Suprapubic skin (tissue), 4 donors: ENCODE data around the gene DSN1. TPM values are rescaled to one million over a fixed set of nuclear protein-coding genes. Genes with fewer than 3 reads are reported as not detected.

Experiments used
- DNase-seq, 2 donors: peaks; one replicate each; pipeline ENCODE4 v3.0.0-alpha.2; 2019; ENCODE audit warnings: low spot score in 2 of 2
- H3K27ac ChIP-seq: fragments of 200-600 bp; sonication (generic); one replicate; pipeline ENCODE4 v1.5.1; 2019
- H3K27me3 ChIP-seq: fragments of 200-600 bp; sonication (generic); one replicate; pipeline ENCODE4 v1.5.1; 2019
- H3K36me3 ChIP-seq: fragments of 200-600 bp; sonication (generic); one replicate; pipeline ENCODE4 v1.5.1; 2019
- H3K4me1 ChIP-seq: fragments of 200-600 bp; sonication (generic); one replicate; pipeline ENCODE4 v1.5.1; 2019
- H3K4me3 ChIP-seq: fragments of 200-600 bp; sonication (generic); one replicate; pipeline ENCODE4 v1.5.1; 2019; ENCODE audit warnings: mild to moderate bottlenecking
- H3K9me3 ChIP-seq: fragments of 200-600 bp; sonication (generic); one replicate; pipeline ENCODE4 v1.5.1; 2019
- EP300 ChIP-seq: sonication (generic); formaldehyde crosslinking; IDR thresholded peaks from one replicate; pipeline ENCODE4 v1.6.1; 2017; ENCODE audit warnings: antibody characterized with exemption
- POLR2A ChIP-seq, 2 donors: fragments of 450-650 bp; IDR thresholded peaks; one replicate each; pipeline ENCODE4 v1.6.1; 2017; ENCODE audit warnings: antibody characterized with exemption in 2 of 2, mild to moderate bottlenecking in 2 of 2, moderate library complexity in 2 of 2
- POLR2AphosphoS5 ChIP-seq, 3 donors: sonication (generic); formaldehyde crosslinking; IDR thresholded peaks; one replicate each; pipeline ENCODE4 v1.6.1; 2017; ENCODE audit warnings: antibody characterized with exemption in 3 of 3
- WGBS: methylation state at CpG from one replicate; pipeline ENCODE4 v1.1.5; 2018; 5-methylcytosine and 5-hydroxymethylcytosine counted together
- total RNA-seq, 4 donors: library from RNA; depleted of rRNA; stranded (reverse); fragments of >200 nt; gene quantifications; one replicate each; pipeline ENCODE4 v1.1.0, GENCODE V29; 2016
- TF ChIP-seq, protein P1 (sequence below), 2 donors: fragments of 200-600 bp in 1 of 2; fragments of 450-650 bp in 1 of 2; sonication (generic) in 1 of 2; IDR thresholded peaks; one replicate each; pipeline ENCODE4 v1.5.1; 2016 to 2019; ENCODE audit warnings: antibody characterized with exemption in 2 of 2, mild to moderate bottlenecking in 1 of 2, moderate library complexity in 1 of 2

The DSN1 gene
- total RNA-seq, 4 donors from 2014 or later, result 6.7 to 13.5 (median 9.6) TPM

DNA sequence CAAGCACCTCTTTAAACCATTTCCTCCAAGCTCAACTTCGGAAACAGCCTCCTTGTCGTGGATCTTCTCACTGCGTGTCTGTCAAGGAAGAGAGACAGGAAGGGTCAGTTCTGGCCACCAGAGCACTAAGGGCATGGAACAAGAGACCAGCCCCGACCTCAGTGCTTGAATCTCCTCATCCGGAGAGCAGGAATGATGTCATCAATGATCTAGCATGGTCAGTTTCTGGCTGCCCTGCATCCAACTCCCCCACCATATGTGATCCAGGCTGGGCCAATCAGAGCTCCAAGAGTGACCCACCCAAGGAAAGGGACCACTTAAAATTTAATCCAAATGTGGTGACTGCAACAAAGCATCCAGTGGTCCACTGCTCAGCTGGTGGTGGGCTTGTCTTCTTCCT is 23.3 kb upstream of the DSN1 start:
- Histone ChIP-seq H3K9me3 (no peaks in the 10 kb centered on the region), H3K27me3 (no peaks in the 10 kb centered on the region), H3K36me3 (peaks cover 88% of the 10 kb centered on the region), H3K4me1 (peaks cover 3% of the 10 kb centered on the region), H3K4me3 (no peak overlapping the region), H3K27ac (no peak overlapping the region)
- no peak for DNase-seq
- no peak for TF ChIP-seq POLR2AphosphoS5 (IDR thresholded peaks at IDR 0.05)
- TF ChIP-seq EP300, result no peak
- TF ChIP-seq POLR2A (IDR thresholded peaks at IDR 0.05), result no peak
- TF ChIP-seq, protein P1, sequence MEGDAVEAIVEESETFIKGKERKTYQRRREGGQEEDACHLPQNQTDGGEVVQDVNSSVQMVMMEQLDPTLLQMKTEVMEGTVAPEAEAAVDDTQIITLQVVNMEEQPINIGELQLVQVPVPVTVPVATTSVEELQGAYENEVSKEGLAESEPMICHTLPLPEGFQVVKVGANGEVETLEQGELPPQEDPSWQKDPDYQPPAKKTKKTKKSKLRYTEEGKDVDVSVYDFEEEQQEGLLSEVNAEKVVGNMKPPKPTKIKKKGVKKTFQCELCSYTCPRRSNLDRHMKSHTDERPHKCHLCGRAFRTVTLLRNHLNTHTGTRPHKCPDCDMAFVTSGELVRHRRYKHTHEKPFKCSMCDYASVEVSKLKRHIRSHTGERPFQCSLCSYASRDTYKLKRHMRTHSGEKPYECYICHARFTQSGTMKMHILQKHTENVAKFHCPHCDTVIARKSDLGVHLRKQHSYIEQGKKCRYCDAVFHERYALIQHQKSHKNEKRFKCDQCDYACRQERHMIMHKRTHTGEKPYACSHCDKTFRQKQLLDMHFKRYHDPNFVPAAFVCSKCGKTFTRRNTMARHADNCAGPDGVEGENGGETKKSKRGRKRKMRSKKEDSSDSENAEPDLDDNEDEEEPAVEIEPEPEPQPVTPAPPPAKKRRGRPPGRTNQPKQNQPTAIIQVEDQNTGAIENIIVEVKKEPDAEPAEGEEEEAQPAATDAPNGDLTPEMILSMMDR (IDR thresholded peaks at IDR 0.05), result no peak
- WGBS, result 84% methylated on average over 5 of the region's 5 CpGs

DNA sequence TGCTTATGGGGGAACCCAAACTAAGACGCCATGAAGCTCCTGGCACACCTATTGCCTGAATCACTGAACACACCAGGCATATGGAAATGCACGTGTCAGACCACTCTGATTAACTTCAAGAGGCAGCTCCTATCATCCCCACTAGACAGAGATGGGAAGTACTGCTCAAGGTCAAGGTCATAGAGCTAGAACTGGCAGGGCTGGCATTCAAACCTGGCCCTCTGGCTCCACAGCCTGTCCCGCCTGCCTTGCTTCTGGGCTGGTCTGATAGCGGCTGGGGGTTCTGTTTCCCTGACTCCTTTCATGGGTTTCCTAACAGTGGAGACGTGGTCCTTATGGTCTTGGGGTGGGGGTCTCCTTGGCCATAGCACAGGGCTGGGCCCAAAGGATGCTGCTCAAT is 22.6 kb upstream of the DSN1 start:
- Histone ChIP-seq H3K27ac (no peak overlapping the region), H3K27me3 (no peaks in the 10 kb centered on the region), H3K4me3 (no peak overlapping the region), H3K36me3 (peaks cover 88% of the 10 kb centered on the region), H3K9me3 (no peaks in the 10 kb centered on the region), H3K4me1 (peaks cover 3% of the 10 kb centered on the region)
- no peak for TF ChIP-seq EP300
- TF ChIP-seq POLR2A (IDR thresholded peaks at IDR 0.05), result no peak
- TF ChIP-seq, protein P1 (IDR thresholded peaks at IDR 0.05), result no peak
- TF ChIP-seq POLR2AphosphoS5 (IDR thresholded peaks at IDR 0.05), result no peak
- 96% methylated on average over 5 of the region's 5 CpGs for whole genome bisulfite sequencing
- no peak for DNase-seq

DNA sequence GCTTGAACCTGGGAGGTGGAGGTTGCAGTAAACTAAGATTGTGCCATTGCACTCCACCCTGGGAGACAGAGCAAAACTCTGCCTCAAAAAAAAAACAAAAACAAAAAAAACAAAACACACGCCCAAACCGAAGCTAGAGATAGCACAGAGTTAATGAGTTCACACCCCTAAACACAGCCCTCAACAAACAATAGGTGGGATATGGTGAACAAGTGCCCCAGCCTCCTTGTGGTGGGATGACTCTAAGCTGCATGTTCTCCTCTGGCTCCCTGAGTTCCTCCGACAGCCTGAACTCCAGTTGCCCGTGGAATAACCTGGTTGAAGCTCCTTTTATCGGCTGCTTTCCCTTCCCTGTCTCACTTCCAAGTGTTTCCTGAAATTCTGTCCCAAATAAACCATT is 22.1 kb upstream of the DSN1 start:
- no peak for DNase-seq
- TF ChIP-seq POLR2AphosphoS5 (IDR thresholded peaks at IDR 0.05) (no peak), POLR2A (IDR thresholded peaks at IDR 0.05) (no peak)
- TF ChIP-seq, protein P1 (IDR thresholded peaks at IDR 0.05), result no peak
- H3K9me3 ChIP-seq, result no peaks in the 10 kb centered on the region
- H3K27me3 ChIP-seq, result no peaks in the 10 kb centered on the region
- H3K4me1 ChIP-seq, result peaks cover 3% of the 10 kb centered on the region
- peaks cover 87% of the 10 kb centered on the region for H3K36me3 ChIP-seq
- WGBS, result 83% methylated on average over 5 of the region's 5 CpGs
- no peak overlapping the region for H3K4me3 ChIP-seq
- H3K27ac ChIP-seq, result no peak overlapping the region

DNA sequence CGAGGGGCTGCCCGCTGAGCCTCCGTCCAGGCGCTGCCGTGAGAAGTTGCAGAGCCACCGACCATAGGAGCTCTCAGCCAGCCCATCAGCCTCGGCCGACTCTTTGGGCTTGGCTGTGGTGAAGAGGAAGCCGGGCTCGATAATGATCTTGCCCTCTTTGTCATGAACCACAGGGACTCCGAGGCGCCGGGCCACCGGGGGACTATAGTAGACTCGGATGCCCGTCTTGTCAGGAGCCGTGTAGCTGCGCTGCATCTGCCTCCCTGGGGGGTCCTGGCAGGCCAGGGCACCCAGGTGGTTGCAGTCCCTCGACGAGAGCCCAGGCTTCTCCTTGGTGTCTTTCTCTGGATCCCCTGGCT is 20.5 kb upstream of the DSN1 start:
- Histone ChIP-seq H3K36me3 (peaks cover 78% of the 10 kb centered on the region), H3K27ac (no peak overlapping the region), H3K4me3 (no peak overlapping the region), H3K9me3 (no peaks in the 10 kb centered on the region), H3K4me1 (peaks cover 3% of the 10 kb centered on the region), H3K27me3 (no peaks in the 10 kb centered on the region)
- DNase-seq, result no peak
- TF ChIP-seq POLR2A (IDR thresholded peaks at IDR 0.05), result no peak
- 57% methylated on average over 2 of the region's 20 CpGs for WGBS

DNA sequence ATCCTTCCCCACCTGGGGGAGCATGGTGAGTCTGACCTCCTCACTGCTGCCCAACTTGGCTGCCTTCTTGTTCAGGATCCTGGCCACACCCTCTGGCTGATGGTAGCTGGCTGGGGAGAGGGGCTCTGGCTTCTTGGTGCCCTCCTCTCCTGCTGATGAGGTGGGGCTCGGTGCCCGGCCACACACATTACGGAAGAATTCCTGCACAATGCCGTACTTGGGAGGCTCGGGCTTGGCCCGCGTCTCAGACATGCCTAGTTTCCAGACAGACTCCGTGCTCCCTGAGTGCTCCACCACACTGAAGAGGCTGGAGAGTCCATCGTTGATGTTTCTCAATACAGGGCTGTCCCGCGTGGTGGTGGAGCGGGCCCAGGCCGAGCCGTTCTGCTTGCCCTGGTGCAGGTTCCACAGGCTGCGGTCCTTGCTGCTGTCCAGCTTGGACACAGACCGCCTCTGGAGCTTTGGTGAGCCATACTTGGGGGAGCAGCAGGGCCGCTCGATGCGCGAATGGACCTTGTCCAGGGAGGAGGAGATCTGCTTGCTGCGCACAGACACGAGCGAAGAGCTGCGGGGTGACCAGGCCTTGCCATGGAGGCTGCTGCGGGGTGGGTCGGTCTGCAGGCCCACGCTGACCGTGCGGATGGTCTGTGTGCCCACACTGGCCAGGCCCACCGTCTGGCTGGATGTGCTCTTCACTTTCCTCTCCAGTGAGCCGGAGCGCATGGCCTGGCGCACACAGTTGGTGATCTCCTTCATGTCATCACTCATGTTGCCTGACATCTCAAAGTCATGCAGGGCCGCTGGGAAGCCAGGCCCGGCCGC is 19.9 kb upstream of the DSN1 start:
- 96% methylated on average over 16 of the region's 36 CpGs for WGBS
- DNase-seq, result no peak
- Histone ChIP-seq H3K36me3 (peaks cover 78% of the 10 kb centered on the region), H3K4me1 (peaks cover 3% of the 10 kb centered on the region), H3K9me3 (no peaks in the 10 kb centered on the region), H3K27me3 (no peaks in the 10 kb centered on the region), H3K27ac (no peak overlapping the region), H3K4me3 (no peak overlapping the region)
- TF ChIP-seq POLR2AphosphoS5 (IDR thresholded peaks at IDR 0.05), result no peak
- no peak for TF ChIP-seq POLR2A (IDR thresholded peaks at IDR 0.05)

DNA sequence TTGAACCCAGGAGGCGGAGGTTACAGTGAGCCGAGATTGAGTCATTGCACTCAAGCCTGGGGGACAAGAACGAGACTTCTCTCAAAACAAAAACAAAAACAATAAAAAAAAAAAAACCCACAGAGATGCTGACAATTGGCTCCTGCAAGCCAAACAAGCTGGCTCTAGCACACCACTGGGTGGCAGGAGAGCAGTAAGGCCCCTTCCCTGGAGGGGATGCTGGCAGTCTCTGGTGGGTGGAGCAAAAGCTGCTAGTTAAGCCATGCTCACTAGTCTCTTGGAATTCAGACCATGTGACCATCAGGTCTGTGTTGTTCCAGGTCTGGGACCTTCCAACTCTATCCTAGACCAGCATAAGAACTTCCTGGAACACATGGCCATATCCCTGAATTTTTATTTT is 18.9 kb upstream of the DSN1 start:
- Histone ChIP-seq H3K36me3 (peaks cover 71% of the 10 kb centered on the region), H3K4me3 (no peak overlapping the region), H3K9me3 (no peaks in the 10 kb centered on the region), H3K27ac (no peak overlapping the region), H3K27me3 (no peaks in the 10 kb centered on the region), H3K4me1 (peaks cover 3% of the 10 kb centered on the region)
- no peak for DNase-seq
- TF ChIP-seq POLR2AphosphoS5 (IDR thresholded peaks at IDR 0.05), result no peak
- WGBS, result 64% methylated on average over 3 of the region's 3 CpGs

DNA sequence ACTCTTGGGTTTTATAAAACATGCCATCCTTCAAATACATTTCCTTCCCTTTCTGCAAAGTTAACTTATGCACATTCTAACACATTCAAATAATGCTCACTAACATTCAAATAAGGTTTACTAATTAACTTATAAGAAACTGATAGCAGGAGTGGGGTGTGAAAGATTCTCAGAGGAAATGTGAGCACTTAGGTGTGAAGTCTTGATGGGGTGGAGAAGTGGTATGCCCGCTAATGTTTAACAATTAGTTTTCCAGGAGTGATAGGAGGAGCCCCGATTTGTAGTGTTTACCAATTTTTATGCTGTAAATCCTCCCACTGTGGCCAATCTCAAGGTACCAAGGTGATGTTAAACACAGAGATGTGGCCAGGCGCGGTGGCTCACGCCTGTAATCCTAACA is 18.3 kb upstream of the DSN1 start:
- no peaks in the 10 kb centered on the region for H3K9me3 ChIP-seq
- H3K4me3 ChIP-seq, result no peak overlapping the region
- TF ChIP-seq EP300 (no peak), POLR2AphosphoS5 (IDR thresholded peaks at IDR 0.05) (no peak), POLR2A (IDR thresholded peaks at IDR 0.05) (no peak)
- TF ChIP-seq, protein P1 (IDR thresholded peaks at IDR 0.05), result no peak
- 94% methylated on average over 5 of the region's 5 CpGs for WGBS
- peaks cover 3% of the 10 kb centered on the region for H3K4me1 ChIP-seq
- no peak overlapping the region for H3K27ac ChIP-seq
- no peak for DNase-seq
- no peaks in the 10 kb centered on the region for H3K27me3 ChIP-seq
- peaks cover 66% of the 10 kb centered on the region for H3K36me3 ChIP-seq
